GM19023 (cell line): ENCODE measurements around the gene FGF1.

Experiments used
- ATAC-seq: cut with Tn5 transposase; IDR thresholded peaks from one replicate; pipeline ENCODE4 v1.9.1; 2021; ENCODE audit warnings: mild to moderate bottlenecking, moderate library complexity; ENCODE audit not compliant: unreplicated experiment

FGF1 gene

DNA sequence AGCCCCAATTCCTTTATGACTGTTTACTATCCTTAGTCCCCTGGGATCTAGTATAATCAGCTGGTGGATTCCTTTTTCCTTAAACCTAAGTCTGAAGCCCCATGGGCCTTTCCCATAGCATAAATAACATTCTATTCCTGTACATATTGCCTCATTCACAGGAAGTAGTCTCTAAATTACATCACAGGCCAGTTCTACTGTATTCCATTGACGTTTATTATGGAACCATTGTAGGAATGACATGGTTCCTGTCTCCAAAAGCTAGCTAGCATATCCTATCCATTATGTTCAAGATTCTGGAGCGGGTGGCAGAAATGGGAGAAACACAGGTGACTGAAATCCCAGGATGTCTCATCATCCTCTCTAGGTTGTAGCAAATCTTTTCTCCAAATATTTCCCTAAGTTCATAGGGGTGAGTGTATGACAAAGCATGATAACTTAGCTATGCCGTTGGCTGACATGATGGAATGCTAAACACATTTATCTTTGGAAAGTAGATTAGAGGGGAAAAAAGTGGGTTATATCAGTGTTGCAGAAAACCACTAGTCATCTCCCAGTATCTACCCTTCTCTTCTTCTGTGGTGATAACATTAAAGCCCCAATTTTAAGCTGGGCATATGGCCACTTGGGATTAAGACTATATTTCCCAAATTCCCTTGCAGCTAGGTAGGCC is 140.1 kb downstream of the FGF1 start:
- ATAC-seq, result no peak

DNA sequence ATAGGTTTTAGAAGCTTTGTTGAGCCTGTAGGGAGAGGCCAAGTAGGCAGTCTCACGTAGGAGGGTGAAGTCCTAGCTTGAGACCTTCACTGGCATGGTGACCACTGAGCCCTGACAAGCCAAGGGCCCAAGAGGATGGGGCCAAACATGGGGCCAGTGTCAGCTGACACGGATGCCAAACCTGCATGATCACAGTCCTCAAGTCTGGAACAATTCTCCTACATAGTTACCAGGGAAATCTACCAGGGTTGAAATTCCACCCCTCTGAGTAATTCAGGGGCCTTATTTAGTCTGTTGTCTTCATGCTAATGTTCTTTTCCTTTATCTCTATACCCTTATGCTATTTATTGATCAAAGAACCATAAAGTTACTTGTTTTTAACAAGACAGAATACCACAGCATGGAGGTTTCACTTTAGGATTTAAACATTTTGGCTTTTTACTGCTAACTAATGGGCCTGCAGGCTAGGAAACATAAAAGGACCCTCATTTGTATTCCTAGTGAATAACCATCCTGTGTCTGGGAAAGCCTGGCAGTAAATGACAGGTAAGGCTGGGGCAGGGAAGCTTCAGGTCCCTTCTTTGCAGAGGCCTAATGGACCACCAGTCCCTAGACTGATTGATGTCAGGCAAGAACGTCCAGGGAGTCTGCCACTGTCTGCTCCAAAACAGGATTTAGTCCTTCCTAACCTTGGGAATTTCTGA is 140.8 kb downstream of the FGF1 start:
- ATAC-seq, result no peak

DNA sequence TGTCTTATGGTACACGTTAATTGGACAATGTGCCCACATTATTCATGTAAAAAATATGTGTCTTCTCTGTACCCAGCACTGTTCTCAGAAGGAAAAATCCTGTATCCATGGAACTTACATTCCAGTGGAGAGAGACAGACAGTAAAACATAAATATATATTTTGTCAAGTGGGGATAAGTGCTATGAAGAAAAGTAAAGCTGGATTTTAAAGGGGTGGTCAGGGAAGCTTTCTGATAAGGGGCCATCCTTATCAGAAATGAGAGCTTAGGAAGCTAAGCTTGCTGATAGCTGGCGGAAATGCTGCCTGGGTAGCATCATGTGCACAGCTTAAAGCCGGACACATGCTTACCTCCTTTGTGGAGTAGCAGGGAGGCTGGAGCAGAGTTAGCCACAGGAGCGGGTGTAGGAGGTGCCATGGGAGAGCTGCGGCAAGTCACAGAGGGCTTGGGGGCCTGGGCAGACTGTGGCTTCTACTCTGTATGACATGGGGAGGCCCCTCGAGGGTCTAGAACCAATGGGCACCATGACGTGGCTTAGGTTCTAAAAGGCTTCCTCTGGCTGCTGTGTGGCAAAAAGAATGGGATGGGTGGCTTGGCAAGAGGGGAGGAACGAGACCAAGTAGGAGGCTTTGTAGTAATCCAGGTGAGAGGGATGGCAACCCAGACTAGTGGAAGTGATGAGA is 141.7 kb downstream of the FGF1 start:
- no peak for ATAC-seq

- ATAC-seq, result no peak
Measured at GRCh38 chr5:142542906-142543305, 143.0 kb downstream of the FGF1 start.
